ENCODE results near the gene FOXE3.
A peak's percentile ranks its signal among the peaks of the same experiment; 100 is the strongest.

FOXE3 gene

DNA sequence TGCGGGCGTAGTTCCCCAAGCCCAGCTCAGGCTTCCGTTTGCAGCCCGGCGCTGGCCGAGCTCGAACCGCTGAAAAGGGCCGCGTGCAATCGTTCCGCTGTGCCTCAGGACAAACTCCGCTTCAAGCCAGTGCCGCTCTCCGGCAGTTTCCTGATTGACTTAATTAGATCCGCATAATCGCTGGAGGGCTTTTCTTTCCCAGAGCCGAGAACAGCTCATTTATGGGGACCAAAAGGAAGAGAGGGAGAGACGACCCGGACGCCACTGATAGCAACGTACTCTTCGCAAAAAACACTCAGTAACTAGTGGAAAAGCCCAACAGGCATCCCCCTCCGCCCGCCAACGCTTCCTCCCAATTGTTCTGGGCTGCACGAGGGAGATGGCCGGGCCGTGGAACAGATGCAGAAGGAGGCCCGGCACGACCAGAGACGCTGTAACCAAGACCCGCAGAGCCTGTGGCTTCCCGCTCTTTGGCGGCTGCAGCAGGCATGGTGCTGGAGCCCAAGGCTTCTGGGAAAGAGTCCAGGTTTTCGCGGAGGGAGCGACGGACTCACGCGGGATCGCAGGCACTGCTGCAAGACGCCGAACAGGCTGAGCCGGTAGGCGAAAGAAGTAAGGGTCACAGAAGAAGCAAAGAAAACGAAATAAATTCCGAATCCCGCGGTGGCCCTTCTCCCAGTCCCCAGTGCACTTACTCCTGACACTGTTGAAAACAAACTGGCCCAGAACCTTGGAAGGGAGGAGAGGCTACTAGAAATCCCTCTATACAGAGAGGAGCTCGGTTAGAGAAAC lies 18.2 kb downstream of the FOXE3 start:
- H3K4me3 ChIP-seq: peak overlapping the region; percentile 60
- TF ChIP-seq CTCF (IDR thresholded peaks at IDR 0.05): no peak
- DNase-seq (ENCODE audit: low spot score): no peak
- no peak overlapping the region for H3K27ac ChIP-seq

DNA sequence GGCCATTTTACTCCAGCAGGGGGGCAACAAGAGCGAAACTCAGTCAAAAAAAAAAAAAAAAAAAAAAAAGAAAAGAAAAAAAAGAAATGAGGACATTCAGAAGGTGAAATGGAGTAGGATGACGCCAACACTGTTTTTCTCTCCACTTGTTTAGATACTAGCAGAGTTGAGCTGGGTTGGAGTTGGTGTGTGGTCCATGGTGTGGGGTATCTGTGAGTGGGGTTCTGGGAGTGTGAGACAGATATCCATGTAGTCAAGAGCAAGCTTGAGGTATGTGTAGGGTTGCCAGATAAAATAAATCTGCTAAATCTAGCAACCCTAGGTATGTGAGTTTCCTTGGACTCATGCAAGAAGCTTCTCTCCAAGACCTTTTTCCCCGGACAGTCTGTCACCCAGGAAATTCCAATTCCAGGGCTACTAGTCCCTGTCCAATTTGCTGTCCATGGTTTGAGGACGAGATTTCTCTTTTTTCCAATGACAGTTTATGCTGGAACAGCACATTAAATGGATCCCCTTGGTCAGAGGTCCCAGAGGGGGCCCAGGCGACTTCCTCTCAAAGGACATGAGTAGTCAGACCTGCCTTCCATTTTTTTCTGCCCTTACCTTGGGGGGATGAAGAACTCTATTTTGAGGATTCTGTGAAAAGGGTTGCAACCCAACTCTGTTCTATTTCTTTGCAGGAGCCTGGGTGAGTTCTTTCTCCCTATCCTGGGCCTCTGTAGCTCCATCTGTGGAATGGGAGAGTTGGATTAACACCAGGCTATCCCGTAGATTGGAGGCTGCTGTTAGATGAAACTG lies 19.6 kb downstream of the FOXE3 start:
- TF ChIP-seq CTCF (IDR thresholded peaks at IDR 0.05): no peak
- no peak for DNase-seq (ENCODE audit: low spot score)
- Histone ChIP-seq H3K27ac (no peak overlapping the region), H3K4me3 (peak overlapping the region; percentile 85)

DNA sequence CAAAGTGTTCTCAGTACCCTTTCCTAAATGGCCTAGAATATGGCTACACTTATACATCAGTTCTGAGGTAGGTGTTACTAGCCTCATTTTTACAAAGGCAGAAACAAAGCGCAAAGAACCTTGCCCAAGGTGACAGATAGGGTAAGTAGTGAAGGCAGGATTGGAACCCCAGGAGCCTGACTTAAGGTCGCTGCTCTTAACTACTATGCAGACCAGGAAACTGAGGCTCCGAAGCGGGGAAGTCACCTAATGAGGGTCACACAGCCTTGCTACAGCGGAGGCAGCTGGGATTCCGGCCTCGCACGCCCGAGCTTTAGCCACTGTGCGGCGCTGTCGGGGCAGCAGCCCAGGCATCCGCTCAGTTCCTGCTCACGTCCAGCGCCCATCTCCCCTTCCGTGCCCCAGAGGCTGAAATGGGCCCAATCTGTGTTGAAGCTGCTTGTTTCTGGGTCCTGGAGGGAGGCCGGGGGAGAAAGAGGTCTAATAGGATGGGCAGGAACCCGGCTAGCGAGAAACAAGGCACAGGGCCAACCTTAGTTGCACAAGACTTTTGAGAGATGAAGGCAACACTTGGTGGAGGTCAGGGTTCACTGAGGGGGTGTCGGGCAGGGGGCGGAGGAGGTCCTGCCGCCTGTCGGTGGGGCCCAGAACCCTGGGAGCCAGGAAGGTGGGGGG lies 20.4 kb downstream of the FOXE3 start:
- peak overlapping the region; percentile 84 to 92 for H3K27ac ChIP-seq
- peak overlapping the region; percentile 85 for H3K4me3 ChIP-seq
- peak; percentile 86 for DNase-seq (ENCODE audit: low spot score)
- TF ChIP-seq CTCF (IDR thresholded peaks at IDR 0.05): peak; percentile 94

GRCh38 chr1:47436979-47437446 lies 20.9 kb downstream of the FOXE3 start:
- Histone ChIP-seq H3K4me3 (peak overlapping the region; percentile 85), H3K27ac (peak overlapping the region; percentile 84 to 92)
- no peak for DNase-seq (ENCODE audit: low spot score)
- TF ChIP-seq CTCF (IDR thresholded peaks at IDR 0.05): no peak

DNA sequence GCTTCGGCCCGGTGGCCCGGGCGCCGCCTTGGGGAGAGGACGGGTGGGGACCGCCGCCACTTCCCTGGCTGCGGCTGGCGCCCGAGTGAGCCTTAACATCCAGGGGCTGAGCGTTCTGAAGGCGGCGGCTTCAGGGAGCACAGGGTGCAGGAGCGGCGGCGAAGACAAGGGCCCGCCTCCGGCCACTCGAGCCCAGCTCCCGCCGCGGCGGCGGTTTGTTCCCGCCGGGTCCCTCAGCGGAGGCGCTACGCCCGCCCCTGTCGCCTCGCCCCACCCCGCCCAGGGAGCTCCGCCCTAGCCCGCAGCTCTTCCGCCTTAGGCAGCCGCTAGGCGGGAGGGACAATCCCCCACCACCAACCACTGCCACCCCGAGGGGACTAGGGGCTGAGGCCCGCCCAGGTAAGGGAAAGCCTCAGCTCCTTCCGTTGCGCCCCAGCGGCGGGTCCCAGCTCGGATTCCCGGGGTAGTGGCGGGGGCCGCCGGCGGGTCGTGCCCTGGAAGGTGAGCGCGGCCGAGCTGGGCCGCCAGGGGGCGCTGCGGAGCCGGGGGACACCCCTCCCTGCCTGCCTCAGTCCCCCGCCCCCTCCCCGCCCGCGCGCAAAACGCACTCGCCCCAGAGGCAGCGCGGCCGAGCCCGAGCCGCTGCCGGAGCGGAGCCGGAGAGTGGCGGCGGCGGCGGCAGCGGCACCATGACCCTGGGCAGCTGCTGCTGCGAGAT lies 21.5 kb downstream of the FOXE3 start, which contains the start of gene FOXD2:
Gene FOXD2, plus strand, starts transcription at position 598 of the 718 bp plus-strand sequence. Its CDS starts 92 bp downstream, at position 690.
- Histone ChIP-seq H3K27ac (peak within 1 kb of the TSS; percentile 84 to 92), H3K4me3 (peak within 1 kb of the TSS; percentile 85)
- TF ChIP-seq CTCF (IDR thresholded peaks at IDR 0.05): peak; percentile 98
- peak; percentile 91 for DNase-seq (ENCODE audit: low spot score)
